Endodermal cell (in vitro differentiated cells): ENCODE data around the gene PCP4L1. TPM values are rescaled to one million over a fixed set of nuclear protein-coding genes. Genes with fewer than 3 reads are reported as not detected.

Experiments
- DNase-seq: peaks from one replicate; pipeline ENCODE4 v3.0.0-alpha.2; 2017
- H3K27ac ChIP-seq: 2 replicates; pipeline ENCODE4 v1.5.1; 2013; ENCODE audit warnings: mild to moderate bottlenecking, low read depth, low read length, moderate library complexity
- H3K27me3 ChIP-seq: 2 replicates; pipeline ENCODE4 v1.6.1; 2013; ENCODE audit warnings: mild to moderate bottlenecking, low read length, moderate library complexity; ENCODE audit not compliant: insufficient read depth, control insufficient read depth, poor library complexity, severe bottlenecking
- H3K36me3 ChIP-seq: 2 replicates; pipeline ENCODE4 v1.7.0; 2013; ENCODE audit warnings: mild to moderate bottlenecking, low read length, moderate library complexity; ENCODE audit not compliant: control insufficient read depth, insufficient read depth
- H3K4me1 ChIP-seq: one replicate; pipeline ENCODE4 v1.7.0; 2013; ENCODE audit warnings: low read length; ENCODE audit not compliant: control insufficient read depth, insufficient read depth
- H3K4me3 ChIP-seq: 2 replicates; pipeline ENCODE4 v1.5.1; 2013; ENCODE audit warnings: mild to moderate bottlenecking, low read length, moderate library complexity
- H3K9ac ChIP-seq: 2 replicates; pipeline ENCODE4 v1.6.1; 2013; ENCODE audit warnings: mild to moderate bottlenecking, low read length, moderate library complexity; ENCODE audit not compliant: poor library complexity, severe bottlenecking; ENCODE audit errors: extremely low read depth
- H3K9me3 ChIP-seq: 2 replicates; pipeline ENCODE4 v1.6.1; 2013; ENCODE audit warnings: mild to moderate bottlenecking, low read length, moderate library complexity; ENCODE audit not compliant: control insufficient read depth
- H3K27ac Mint-ChIP-seq: 2 replicates; pipeline ENCODE4 v1.8.0; 2020; ENCODE audit warnings: mixed read lengths
- H3K27me3 Mint-ChIP-seq: 2 replicates; pipeline ENCODE4 v1.8.0; 2021; ENCODE audit warnings: mild to moderate bottlenecking, mixed read lengths; ENCODE audit not compliant: insufficient read depth
- H3K36me3 Mint-ChIP-seq: 2 replicates; pipeline ENCODE4 v1.8.0; 2020; ENCODE audit warnings: low read depth, mixed read lengths
- H3K4me1 Mint-ChIP-seq: 2 replicates; pipeline ENCODE4 v1.8.0; 2020; ENCODE audit warnings: mixed read lengths
- H3K4me3 Mint-ChIP-seq: 2 replicates; pipeline ENCODE4 v1.8.0; 2020; ENCODE audit warnings: mild to moderate bottlenecking, moderate library complexity, mixed read lengths
- H3K9me3 Mint-ChIP-seq: 2 replicates; pipeline ENCODE4 v1.8.0; 2020; ENCODE audit warnings: mild to moderate bottlenecking, mixed read lengths
- CTCF ChIP-seq: fragments of 200-600 bp; sonication (generic); conservative IDR thresholded peaks from 2 replicates; pipeline ENCODE4 v1.5.0; 2021; ENCODE audit warnings: antibody characterized with exemption, mild to moderate bottlenecking
- WGBS, 2 experiments: methylation state at CpG; one replicate each; pipeline versions ENCODE4 v1.1.5 to v1.1.7; 2013; ENCODE audit warnings: missing lambda C conversion rate in 2 of 2, mixed read lengths in 1 of 2; ENCODE audit not compliant: insufficient coverage in 1 of 2, insufficient read length in 1 of 2; 5-methylcytosine and 5-hydroxymethylcytosine counted together
- total RNA-seq, 2 donors: library from RNA; stranded (reverse); fragmentation: NEBNext Ultra II Directional in 1 of 2; extraction: Animal tissue kit (Norgen Biotek cat#: 25700) in 1 of 2; gene quantifications; 2 replicates in 1 of 2; 3 replicates in 1 of 2; pipeline ENCODE4 v1.2.1, GENCODE V29; 2021

The PCP4L1 gene
- total RNA-seq, 2 donors from 2014 or later: 4.0 to 11.3 TPM

DNA sequence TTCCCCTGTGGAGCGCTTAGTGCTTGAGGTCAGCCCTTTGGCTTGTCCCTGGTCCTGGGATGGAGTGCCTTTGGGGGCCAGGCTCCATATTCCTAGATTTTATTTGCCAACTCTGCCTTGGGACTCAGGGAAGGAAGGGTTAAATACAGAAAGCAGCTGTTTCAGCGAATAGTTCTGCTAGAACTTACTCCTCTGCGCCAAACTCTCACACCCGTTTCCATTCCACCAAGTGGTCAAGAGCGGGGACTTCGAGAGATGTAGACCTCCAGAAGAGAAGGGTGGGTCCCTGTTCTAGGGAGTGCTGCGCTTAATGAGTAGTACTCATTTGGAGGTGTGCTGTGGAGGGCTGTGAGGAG is 33.4 kb upstream of the PCP4L1 start:
- peaks cover 14% of the 10 kb centered on the region for H3K4me1 ChIP-seq
- 90 to 100% methylated on average over 1 to 7 of the region's 7 CpGs for WGBS, 2 experiments
- Mint-ChIP-seq H3K36me3 (peaks cover 18% of the 10 kb centered on the region), H3K9me3 (no peaks in the 10 kb centered on the region), H3K4me3 (peak overlapping the region; percentile 85), H3K27ac (peak overlapping the region; percentile 81), H3K4me1 (peaks cover 46% of the 10 kb centered on the region), H3K27me3 (no peaks in the 10 kb centered on the region)
- no peaks in the 10 kb centered on the region for H3K27me3 ChIP-seq
- H3K36me3 ChIP-seq: peaks cover 14% of the 10 kb centered on the region
- no peak for DNase-seq
- H3K9me3 ChIP-seq: no peaks in the 10 kb centered on the region
- H3K27ac ChIP-seq: no peak overlapping the region
- H3K9ac ChIP-seq: no peak overlapping the region
- no peak overlapping the region for H3K4me3 ChIP-seq
- no peak for TF ChIP-seq CTCF

DNA sequence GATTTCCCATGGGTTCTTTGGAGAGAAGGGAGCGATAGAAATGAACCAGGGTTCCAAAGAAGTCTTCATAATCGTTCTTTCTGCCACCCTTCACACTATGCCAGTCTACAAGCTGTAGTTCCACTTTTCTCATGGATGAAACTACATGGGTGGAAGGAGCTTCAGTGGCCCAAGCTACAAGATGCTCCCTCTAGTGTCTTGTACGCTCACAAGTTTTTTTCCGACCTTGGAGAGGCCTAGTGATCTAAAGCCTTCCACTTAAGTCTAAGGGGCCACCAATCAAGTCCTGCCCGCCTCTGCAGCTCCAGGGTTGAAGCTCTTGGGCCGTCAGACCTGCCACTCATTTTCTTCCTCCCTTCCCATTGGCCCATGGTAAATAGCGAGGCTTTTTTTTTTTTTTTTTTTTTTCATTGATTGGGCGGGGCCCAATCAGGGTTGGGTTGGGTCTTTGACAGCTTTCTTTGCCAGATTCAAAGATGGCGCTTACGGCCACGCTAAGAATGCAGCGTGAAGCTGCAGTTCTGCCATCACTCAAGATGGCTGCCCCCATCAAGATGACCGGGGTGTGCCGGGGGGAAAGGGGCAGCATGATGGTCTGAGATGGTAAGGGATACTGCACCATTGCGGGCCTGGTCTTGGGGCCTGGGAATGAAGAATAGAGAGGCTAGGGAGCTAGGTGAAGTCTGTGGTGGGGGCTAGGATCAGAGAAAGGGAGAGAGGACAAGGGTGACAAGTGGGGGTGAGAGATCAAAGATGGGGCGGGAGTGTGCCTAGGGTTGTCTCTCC is 32.8 kb upstream of the PCP4L1 start, which contains the start of gene TOMM40L:
Gene TOMM40L, plus strand, starts transcription at position 527 of the 786 bp plus-strand sequence. CDS start 430 bp downstream, outside the sequence.
- no peaks in the 10 kb centered on the region for H3K27me3 Mint-ChIP-seq
- peak within 1 kb of the TSS; percentile 94 for H3K27ac Mint-ChIP-seq
- peak; percentile 72 for TF ChIP-seq CTCF
- H3K9me3 Mint-ChIP-seq: no peaks in the 10 kb centered on the region
- peaks cover 43% of the 10 kb centered on the region for H3K4me1 Mint-ChIP-seq
- peaks cover 14% of the 10 kb centered on the region for H3K36me3 ChIP-seq
- peaks cover 16% of the 10 kb centered on the region for H3K36me3 Mint-ChIP-seq
- 10% methylated on average over 7 to 16 of the region's 16 CpGs for WGBS, 2 experiments
- no peaks in the 10 kb centered on the region for H3K9me3 ChIP-seq
- H3K27ac ChIP-seq: no peak within 1 kb of the TSS
- peak; percentile 96 for DNase-seq
- peak within 1 kb of the TSS; percentile 96 for H3K4me3 ChIP-seq
- H3K4me3 Mint-ChIP-seq: peak within 1 kb of the TSS; percentile 85
- peaks cover 14% of the 10 kb centered on the region for H3K4me1 ChIP-seq
- no peaks in the 10 kb centered on the region for H3K27me3 ChIP-seq
- no peak within 1 kb of the TSS for H3K9ac ChIP-seq

- Mint-ChIP-seq H3K27ac (peak overlapping the region; percentile 94), H3K27me3 (no peaks in the 10 kb centered on the region), H3K36me3 (peaks cover 16% of the 10 kb centered on the region), H3K9me3 (no peaks in the 10 kb centered on the region), H3K4me3 (peak overlapping the region; percentile 85), H3K4me1 (peaks cover 45% of the 10 kb centered on the region)
- Histone ChIP-seq H3K27ac (no peak overlapping the region), H3K9me3 (no peaks in the 10 kb centered on the region), H3K27me3 (no peaks in the 10 kb centered on the region), H3K36me3 (peaks cover 14% of the 10 kb centered on the region), H3K9ac (no peak overlapping the region), H3K4me1 (peaks cover 14% of the 10 kb centered on the region), H3K4me3 (peak overlapping the region; percentile 96)
- WGBS, 2 experiments: 15 to 47% methylated on average over 4 to 15 of the region's 15 CpGs
- DNase-seq: peak; percentile 65
- TF ChIP-seq CTCF: no peak
These were observed 32.2 kb upstream of the PCP4L1 start for GRCh38 chr1:161226320-161226711.
